CD14-positive monocyte (primary cell): ENCODE data around the gene TREM1. TPM values are rescaled to one million over a fixed set of nuclear protein-coding genes. Genes with fewer than 3 reads are reported as not detected.

Experiments used
- DNase-seq, 3 donors: peaks; one replicate each; pipeline ENCODE4 v3.0.0-alpha.2; 2011 to 2022
- H2AFZ ChIP-seq: 2 replicates; pipeline ENCODE4 v1.6.0; 2012; ENCODE audit warnings: mild to moderate bottlenecking, low read depth, low read length, inconsistent platforms; ENCODE audit not compliant: insufficient read depth, poor library complexity, severe bottlenecking
- H3K27ac ChIP-seq, 2 donors: 1 replicate in 1 of 2; 2 replicates in 1 of 2; pipeline ENCODE4 v1.5.1; 2012 to 2013; ENCODE audit warnings: low read length in 2 of 2, control low read depth in 1 of 2, inconsistent platforms in 1 of 2, low read depth in 1 of 2, mild to moderate bottlenecking in 1 of 2
- H3K27me3 ChIP-seq, 2 donors: one replicate each; pipeline versions ENCODE4 v1.6.0 to v1.6.1; 2011 to 2013; ENCODE audit warnings: low read length in 2 of 2; ENCODE audit not compliant: control insufficient read depth in 2 of 2, insufficient read depth in 2 of 2
- H3K36me3 ChIP-seq, 2 donors: replicated peaks in 1 of 2; 1 replicate in 1 of 2; 2 replicates in 1 of 2; pipeline versions ENCODE4 v1.5.1 to v1.6.1; 2012 to 2013; ENCODE audit warnings: low read length in 2 of 2, control low read depth in 1 of 2, inconsistent platforms in 1 of 2, mild to moderate bottlenecking in 1 of 2; ENCODE audit not compliant: insufficient read depth in 2 of 2, control insufficient read depth in 1 of 2
- H3K4me1 ChIP-seq, 2 donors: 1 replicate in 1 of 2; 2 replicates in 1 of 2; pipeline versions ENCODE4 v1.5.1 to v1.6.1; 2012 to 2013; ENCODE audit warnings: low read length in 2 of 2, control low read depth in 1 of 2, inconsistent platforms in 1 of 2, mild to moderate bottlenecking in 1 of 2, moderate library complexity in 1 of 2; ENCODE audit not compliant: insufficient read depth in 2 of 2, control insufficient read depth in 1 of 2
- H3K4me2 ChIP-seq: replicated peaks from 2 replicates; pipeline ENCODE3; 2012; ENCODE audit warnings: low read length, moderate library complexity, mild to moderate bottlenecking; ENCODE audit not compliant: poor library complexity, severe bottlenecking; ENCODE audit errors: extremely low read depth
- H3K4me3 ChIP-seq, 3 experiments: fragments of 200-600 bp in 1 of 3; sonication (generic) in 1 of 3; replicated peaks in 1 of 3; 1 replicate in 2 of 3; 2 replicates in 1 of 3; pipeline ENCODE4 v1.5.1; 2011 to 2013; ENCODE audit warnings: low read length in 3 of 3, mild to moderate bottlenecking in 3 of 3, control low read depth in 2 of 3, low read depth in 2 of 3, inconsistent platforms in 1 of 3, moderate library complexity in 1 of 3
- H3K79me2 ChIP-seq: 2 replicates; pipeline ENCODE4 v1.6.0; 2012; ENCODE audit warnings: mild to moderate bottlenecking, control low read depth, inconsistent platforms, low read length, moderate library complexity; ENCODE audit not compliant: insufficient read depth
- H3K9ac ChIP-seq: 2 replicates; pipeline ENCODE4 v1.6.0; 2017; ENCODE audit warnings: low read length, mild to moderate bottlenecking; ENCODE audit not compliant: insufficient read depth, poor library complexity, severe bottlenecking
- H3K9me3 ChIP-seq, 2 donors: replicated peaks in 1 of 2; 1 replicate in 1 of 2; 2 replicates in 1 of 2; pipeline versions ENCODE4 v1.5.1 to v1.6.1; 2012 to 2013; ENCODE audit warnings: low read length in 2 of 2, control low read depth in 1 of 2; ENCODE audit not compliant: control insufficient read depth in 1 of 2, insufficient read depth in 1 of 2
- H4K20me1 ChIP-seq: 2 replicates; pipeline ENCODE4 v1.6.0; 2012; ENCODE audit warnings: mild to moderate bottlenecking, low read length, control low read depth, moderate library complexity; ENCODE audit not compliant: insufficient read depth
- H3K27ac Mint-ChIP-seq, 7 donors: one replicate each; pipeline ENCODE4 v1.8.0; 2020; ENCODE audit warnings: mild to moderate bottlenecking in 7 of 7, mixed read lengths in 7 of 7, moderate library complexity in 6 of 7, inconsistent platforms in 2 of 7
- H3K27me3 Mint-ChIP-seq, 3 donors: one replicate each; pipeline ENCODE4 v1.8.0; 2021 to 2022; ENCODE audit warnings: low read depth in 3 of 3, mild to moderate bottlenecking in 3 of 3, mixed read lengths in 3 of 3, moderate library complexity in 3 of 3, inconsistent platforms in 1 of 3
- H3K36me3 Mint-ChIP-seq, 2 donors: one replicate each; pipeline ENCODE4 v1.8.0; 2020; ENCODE audit warnings: mixed read lengths in 2 of 2, inconsistent platforms in 1 of 2, mild to moderate bottlenecking in 1 of 2
- H3K4me1 Mint-ChIP-seq: one replicate; pipeline ENCODE4 v1.8.0; 2020; ENCODE audit warnings: mild to moderate bottlenecking, mixed read lengths
- H3K4me3 Mint-ChIP-seq, 2 donors: one replicate each; pipeline ENCODE4 v1.8.0; 2020; ENCODE audit warnings: mild to moderate bottlenecking in 2 of 2, mixed read lengths in 2 of 2, moderate library complexity in 1 of 2
- H3K9me3 Mint-ChIP-seq, 7 donors: one replicate each; pipeline ENCODE4 v1.8.0; 2020 to 2022; ENCODE audit warnings: mixed read lengths in 7 of 7, mild to moderate bottlenecking in 6 of 7, moderate library complexity in 6 of 7, inconsistent platforms in 2 of 7
- WGBS: methylation state at CpG from one replicate; pipeline ENCODE4 v1.1.5; 2013; ENCODE audit warnings: missing lambda C conversion rate; ENCODE audit not compliant: insufficient coverage; 5-methylcytosine and 5-hydroxymethylcytosine counted together
- intact Hi-C, 2 donors: fragments of 100-400 bp; cut with micrococcal nuclease; formaldehyde crosslinking; loops; one replicate each; pipeline versions ENCODE4 v1.15.0 to v1.15.1; 2023
- polyA plus RNA-seq, 3 donors: library from polyadenylated mRNA; depleted of rRNA in 1 of 3; unstranded in 2 of 3; stranded (reverse) in 1 of 3; fragments of 300-500 nt in 2 of 3; fragments of >200 nt in 1 of 3; fragmentation: Illumina TruSeq in 2 of 3; gene quantifications; 1 replicate in 2 of 3; 2 replicates in 1 of 3; pipeline ENCODE4 v1.2.3, GENCODE V29; 2012 to 2021
- TF ChIP-seq, protein P1 (sequence below): fragments of 200-600 bp; IDR thresholded peaks from one replicate; pipeline ENCODE4 v1.8.0; 2022; ENCODE audit warnings: antibody characterized with exemption, mild to moderate bottlenecking

TREM1 gene
- polyA plus RNA-seq, 3 donors: 175 to 303 (median 240) TPM

DNA sequence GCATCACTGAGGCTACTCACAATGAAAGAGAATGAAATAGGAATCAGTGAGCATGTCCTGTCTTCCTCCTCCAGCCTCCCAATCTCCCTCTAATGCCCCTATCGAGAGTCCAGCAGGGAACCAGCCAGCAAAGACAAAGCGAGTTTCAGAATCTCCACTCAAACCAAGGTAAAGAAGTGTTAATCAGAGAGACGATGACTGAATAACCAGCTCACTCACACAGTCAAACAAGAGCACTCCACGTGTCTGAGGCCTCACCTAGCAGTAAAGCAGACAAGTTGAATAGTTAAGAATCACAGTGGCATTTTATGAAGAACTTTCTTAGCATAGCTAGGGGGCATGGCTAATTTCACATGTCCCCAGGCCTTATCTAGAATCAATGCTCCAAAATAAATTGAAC is 3.3 kb upstream of the TREM1 start:
- H3K36me3 ChIP-seq: no peaks in the 10 kb centered on the region
- Mint-ChIP-seq H3K4me3 (no peak overlapping the region), H3K4me1 (peaks cover 55% of the 10 kb centered on the region)

GRCh38 chr6:41288754-41289129 is 2.3 kb upstream of the TREM1 start:
- TF ChIP-seq, protein P1, sequence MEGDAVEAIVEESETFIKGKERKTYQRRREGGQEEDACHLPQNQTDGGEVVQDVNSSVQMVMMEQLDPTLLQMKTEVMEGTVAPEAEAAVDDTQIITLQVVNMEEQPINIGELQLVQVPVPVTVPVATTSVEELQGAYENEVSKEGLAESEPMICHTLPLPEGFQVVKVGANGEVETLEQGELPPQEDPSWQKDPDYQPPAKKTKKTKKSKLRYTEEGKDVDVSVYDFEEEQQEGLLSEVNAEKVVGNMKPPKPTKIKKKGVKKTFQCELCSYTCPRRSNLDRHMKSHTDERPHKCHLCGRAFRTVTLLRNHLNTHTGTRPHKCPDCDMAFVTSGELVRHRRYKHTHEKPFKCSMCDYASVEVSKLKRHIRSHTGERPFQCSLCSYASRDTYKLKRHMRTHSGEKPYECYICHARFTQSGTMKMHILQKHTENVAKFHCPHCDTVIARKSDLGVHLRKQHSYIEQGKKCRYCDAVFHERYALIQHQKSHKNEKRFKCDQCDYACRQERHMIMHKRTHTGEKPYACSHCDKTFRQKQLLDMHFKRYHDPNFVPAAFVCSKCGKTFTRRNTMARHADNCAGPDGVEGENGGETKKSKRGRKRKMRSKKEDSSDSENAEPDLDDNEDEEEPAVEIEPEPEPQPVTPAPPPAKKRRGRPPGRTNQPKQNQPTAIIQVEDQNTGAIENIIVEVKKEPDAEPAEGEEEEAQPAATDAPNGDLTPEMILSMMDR: no peak
- peaks cover 22% of the 10 kb centered on the region for H3K79me2 ChIP-seq
- Mint-ChIP-seq H3K27ac (peak overlapping the region; percentile 73 to 100 (median 87)), H3K4me1 (peaks cover 65% of the 10 kb centered on the region), H3K9me3 (peaks cover 0 to 7% (median 0%) of the 10 kb centered on the region in 7 donors), H3K36me3 (peaks cover 28 to 29% of the 10 kb centered on the region in 2 donors), H3K27me3 (peaks cover 0 to 13% (median 0%) of the 10 kb centered on the region in 3 donors), H3K4me3 (no peak overlapping the region)
- no peak overlapping the region for H3K9ac ChIP-seq
- no CpG with 5 or more reads among the region's 2 CpGs for WGBS
- H3K4me1 ChIP-seq: peaks cover 64% of the 10 kb centered on the region in 2 donors
- no peak for DNase-seq
- no peaks in the 10 kb centered on the region for H3K27me3 ChIP-seq
- no peak overlapping the region for H3K4me2 ChIP-seq
- H3K9me3 ChIP-seq: no peaks in the 10 kb centered on the region
- peaks cover 12% of the 10 kb centered on the region for H4K20me1 ChIP-seq
- intact Hi-C loops: loop anchor here (5.0 to 10.0 kb wide), 2 partner anchors 104 to 106 kb away; no protein-coding TSS in a partner anchor
- H2AFZ ChIP-seq: no peak overlapping the region
- no peak overlapping the region for H3K4me3 ChIP-seq
- H3K27ac ChIP-seq: peak overlapping the region in 1 of 2 donors; percentile 100
- no peaks in the 10 kb centered on the region for H3K36me3 ChIP-seq

More for the DNA sequence above, 3.3 kb upstream of the TREM1 start:
- Mint-ChIP-seq H3K27ac (peak overlapping the region in 4 of 7 donors; percentile 1 to 75 (median 45)), H3K9me3 (peaks cover 0 to 4% (median 0%) of the 10 kb centered on the region in 7 donors), H3K36me3 (peaks cover 17 to 21% of the 10 kb centered on the region in 2 donors), H3K27me3 (peaks cover 0 to 13% (median 0%) of the 10 kb centered on the region in 3 donors)
- Histone ChIP-seq H4K20me1 (peaks cover 3% of the 10 kb centered on the region), H3K4me1 (peaks cover 53% of the 10 kb centered on the region in 2 donors), H3K27me3 (no peaks in the 10 kb centered on the region), H3K9ac (no peak overlapping the region), H3K27ac (no peak overlapping the region), H3K4me2 (no peak overlapping the region), H3K4me3 (no peak overlapping the region), H3K9me3 (no peaks in the 10 kb centered on the region), H3K79me2 (peaks cover 12% of the 10 kb centered on the region), H2AFZ (no peak overlapping the region)
- no peak for DNase-seq
- WGBS: no CpG with 5 or more reads among the region's 4 CpGs
- TF ChIP-seq, protein P1: no peak
- intact Hi-C loops: loop anchor here (5.0 to 10.0 kb wide), 2 partner anchors 105 to 108 kb away; no protein-coding TSS in a partner anchor
